CD4-positive, alpha-beta T cell treated with Interferon gamma for 1 hour (primary cell): ENCODE data around the gene KLHL29.

ENCODE experiments used
- DNase-seq: peaks from one replicate; pipeline ENCODE4 v3.0.0-alpha.2; 2020

The KLHL29 gene

GRCh38 chr2:23669413-23670244, 284.6 kb downstream of the KLHL29 start:
- DNase-seq = no peak

GRCh38 chr2:23670245-23670592, 285.2 kb downstream of the KLHL29 start:
- DNase-seq = no peak

DNA sequence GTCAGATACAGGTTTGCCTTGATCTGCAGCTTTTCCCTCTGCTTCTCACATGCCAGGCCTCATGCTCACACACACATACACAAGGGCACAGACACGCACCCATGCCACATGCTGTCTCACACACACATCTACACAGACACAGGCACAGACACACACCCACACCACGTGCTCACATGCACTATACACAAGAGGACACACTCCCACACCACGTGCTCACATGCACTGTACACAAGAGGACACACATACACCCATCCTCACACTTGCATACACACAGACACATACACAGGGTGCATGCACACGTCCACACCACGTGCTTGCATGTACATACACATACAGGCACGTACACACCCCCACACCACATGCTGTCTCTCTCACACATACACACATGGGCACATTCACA, 288.1 kb downstream of the KLHL29 start:
- no peak for DNase-seq

DNA sequence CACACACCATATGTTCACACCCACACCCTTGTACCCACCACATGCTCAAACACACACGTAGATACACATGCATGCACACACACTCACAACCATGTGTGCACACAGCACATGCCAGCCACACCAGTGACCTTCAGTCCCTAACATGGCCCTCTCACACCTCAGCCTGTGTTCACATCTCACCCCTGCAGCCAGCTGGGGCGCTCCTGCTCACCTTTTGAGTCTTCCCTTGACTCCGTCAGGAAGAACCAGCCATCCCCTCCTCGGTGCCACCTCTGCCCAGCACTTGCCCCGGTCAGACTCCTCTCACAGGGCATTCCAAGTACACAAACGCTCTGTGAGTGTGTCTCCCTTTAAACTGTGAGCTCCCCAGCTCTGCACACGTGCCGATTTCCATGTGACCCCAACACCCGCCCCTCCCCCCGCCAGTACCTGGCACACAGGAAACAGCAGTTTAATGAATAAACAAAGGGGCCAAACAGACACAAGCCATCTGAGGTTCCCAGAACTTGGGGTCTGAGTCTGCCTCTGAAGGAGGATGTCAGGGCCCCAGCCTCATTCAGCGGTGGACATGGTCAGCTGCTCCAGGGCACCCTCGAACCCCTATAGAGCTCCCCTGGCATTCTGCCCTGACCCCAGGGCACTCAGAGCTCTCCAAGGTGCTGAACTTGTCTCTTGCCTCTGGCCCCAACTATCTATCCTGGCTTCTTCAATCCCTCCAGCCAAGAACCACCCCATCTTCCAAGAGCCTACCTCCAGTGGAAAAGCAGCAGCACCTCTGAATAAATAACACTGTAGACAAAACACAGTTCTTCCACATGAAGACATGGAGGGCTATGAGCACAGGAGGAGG, 289.1 kb downstream of the KLHL29 start:
- no peak for DNase-seq

- no peak for DNase-seq
Measured at GRCh38 chr2:23675506-23675905, 290.5 kb downstream of the KLHL29 start.

DNA sequence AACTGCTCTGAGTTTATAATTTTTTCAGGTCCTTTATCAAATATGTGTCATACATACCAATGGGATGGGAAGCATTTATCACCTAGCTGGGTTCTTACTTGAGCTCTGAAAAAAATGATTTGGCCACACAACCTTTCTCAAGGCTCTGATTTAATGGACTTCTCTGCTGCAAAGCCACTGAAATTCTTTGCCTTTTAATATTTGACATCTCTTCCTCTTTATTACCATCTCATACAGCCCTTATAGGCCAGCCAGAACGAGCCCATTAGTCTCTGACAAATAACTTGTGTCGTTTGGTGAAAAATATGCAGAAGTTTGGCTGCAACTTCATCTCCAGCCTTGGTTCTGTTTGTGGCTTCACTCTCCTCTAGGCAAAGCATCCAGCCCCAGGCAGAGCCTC, 292.9 kb downstream of the KLHL29 start:
- DNase-seq = no peak

DNA sequence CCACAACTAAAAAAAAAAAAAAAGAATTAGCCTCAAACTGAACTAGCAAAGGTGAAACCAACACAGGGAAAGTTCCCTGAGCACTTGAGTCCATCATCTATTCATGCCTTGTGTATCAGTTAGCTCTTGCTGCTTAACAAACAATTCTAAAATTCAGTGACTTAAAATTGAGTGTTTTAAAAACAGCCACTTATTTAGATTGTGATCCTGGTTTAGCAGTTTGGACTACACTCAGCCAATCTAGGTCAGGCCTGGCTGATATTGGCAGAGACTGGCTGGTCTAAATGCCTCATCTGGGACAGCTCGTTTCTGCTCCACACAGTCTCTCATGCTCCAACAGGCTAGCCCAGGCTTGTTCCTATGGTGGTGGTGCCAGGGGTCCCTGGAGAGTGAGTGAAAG, 294.1 kb downstream of the KLHL29 start:
- no peak for DNase-seq

GRCh38 chr2:23680951-23681350, 296.0 kb downstream of the KLHL29 start:
- no peak for DNase-seq

GRCh38 chr2:23681356-23682140, 296.6 kb downstream of the KLHL29 start:
- no peak for DNase-seq

- DNase-seq = no peak
Measured at GRCh38 chr2:23682481-23682880, 297.5 kb downstream of the KLHL29 start.

DNA sequence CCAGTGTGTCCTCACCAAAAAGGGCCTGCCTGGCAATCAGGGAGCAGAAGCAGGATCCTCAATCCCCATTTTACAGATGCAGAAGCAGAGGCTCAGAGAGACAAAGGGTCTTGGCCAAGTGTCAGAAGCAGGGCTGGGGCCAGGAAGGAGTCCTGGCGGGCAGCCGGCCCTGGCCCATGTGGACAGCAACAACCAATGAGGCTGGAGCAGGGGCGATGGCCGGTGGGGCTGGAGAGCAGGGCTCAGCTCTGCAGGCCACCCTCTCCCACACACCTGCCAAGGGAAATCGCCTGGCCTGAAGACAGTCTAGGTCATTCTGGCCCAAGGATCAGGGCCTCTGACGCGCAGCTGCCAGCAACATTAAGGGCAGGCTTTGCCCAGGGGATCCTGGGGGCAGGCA, 298.0 kb downstream of the KLHL29 start:
- no peak for DNase-seq

- no peak for DNase-seq
Measured at GRCh38 chr2:23684395-23685176, 299.6 kb downstream of the KLHL29 start.

- DNase-seq = no peak
Measured at GRCh38 chr2:23685181-23685580, 300.2 kb downstream of the KLHL29 start.

DNA sequence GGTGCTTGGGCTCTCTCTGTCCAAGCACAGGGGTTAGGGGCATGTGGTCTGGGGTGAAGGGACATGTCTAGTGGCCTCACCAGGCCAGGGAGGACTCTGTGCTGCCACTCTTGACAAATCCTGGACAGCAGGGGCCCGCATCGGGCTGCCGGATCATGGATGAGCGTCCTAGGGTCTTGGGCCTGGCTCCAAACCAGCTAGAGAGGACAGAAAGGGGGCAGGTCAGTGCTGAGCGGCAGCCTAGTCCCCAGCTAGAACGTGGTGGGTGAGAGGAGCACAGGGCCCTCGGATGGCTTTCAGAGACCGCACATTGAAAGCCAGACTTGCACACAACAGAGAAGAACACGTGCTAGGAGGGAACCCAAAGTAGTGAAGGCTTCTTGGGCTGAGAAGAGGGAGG, 300.7 kb downstream of the KLHL29 start:
- DNase-seq = no peak

GRCh38 chr2:23686405-23687029, 301.5 kb downstream of the KLHL29 start:
- DNase-seq = no peak

- no peak for DNase-seq
Measured at GRCh38 chr2:23687214-23687613, 302.2 kb downstream of the KLHL29 start.

DNA sequence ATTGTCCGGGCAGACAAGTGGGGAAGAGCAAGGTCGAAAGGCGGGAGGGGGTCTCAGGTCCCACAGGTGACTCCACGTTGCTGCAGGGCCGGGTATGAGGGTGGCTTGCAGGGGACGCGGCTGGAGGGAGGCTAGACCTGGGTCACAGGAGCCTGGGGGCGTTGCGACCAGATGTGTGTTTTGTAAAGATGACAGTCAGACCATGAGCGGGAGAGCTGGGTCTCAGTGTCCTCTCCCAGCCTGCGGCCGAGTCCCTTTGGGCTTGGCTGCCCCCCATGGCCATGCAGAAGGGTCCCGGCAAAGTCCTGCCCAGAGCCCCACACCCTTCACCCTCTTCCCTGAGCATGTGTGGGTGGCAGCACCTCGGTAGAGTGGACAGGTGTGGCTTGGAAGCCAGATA, 302.7 kb downstream of the KLHL29 start:
- DNase-seq = no peak

DNA sequence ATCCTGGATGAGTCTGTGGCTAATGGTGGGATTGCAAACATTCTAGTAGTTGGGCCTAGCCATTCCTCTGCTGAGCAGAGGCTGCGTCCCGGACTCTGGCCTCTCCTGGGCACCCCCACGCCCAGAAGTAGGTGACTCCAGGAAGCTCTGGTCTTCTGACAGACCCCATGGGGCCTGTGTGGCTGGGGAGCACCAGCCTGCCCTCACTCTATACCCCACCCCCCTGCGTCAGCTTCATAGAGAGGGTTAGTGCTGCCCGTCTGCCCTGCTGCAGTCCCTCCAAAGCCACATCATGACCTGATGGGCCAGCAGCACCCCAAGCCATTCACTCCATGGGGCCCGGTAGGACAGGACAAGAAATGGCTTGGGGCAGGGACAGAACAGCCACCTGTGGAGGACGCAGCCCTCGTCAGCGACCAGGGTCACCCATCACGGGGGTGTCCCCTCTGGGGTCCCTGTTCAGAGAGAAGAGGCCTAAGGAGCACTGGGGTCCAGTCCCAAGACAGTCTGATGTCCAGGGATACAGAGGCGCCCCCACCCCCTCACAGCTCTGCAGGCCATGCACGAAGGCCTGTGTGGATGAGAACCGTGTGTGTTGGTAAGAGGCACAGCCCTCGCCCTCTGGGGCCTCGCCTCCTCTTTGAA, 303.6 kb downstream of the KLHL29 start:
- DNase-seq = no peak

DNA sequence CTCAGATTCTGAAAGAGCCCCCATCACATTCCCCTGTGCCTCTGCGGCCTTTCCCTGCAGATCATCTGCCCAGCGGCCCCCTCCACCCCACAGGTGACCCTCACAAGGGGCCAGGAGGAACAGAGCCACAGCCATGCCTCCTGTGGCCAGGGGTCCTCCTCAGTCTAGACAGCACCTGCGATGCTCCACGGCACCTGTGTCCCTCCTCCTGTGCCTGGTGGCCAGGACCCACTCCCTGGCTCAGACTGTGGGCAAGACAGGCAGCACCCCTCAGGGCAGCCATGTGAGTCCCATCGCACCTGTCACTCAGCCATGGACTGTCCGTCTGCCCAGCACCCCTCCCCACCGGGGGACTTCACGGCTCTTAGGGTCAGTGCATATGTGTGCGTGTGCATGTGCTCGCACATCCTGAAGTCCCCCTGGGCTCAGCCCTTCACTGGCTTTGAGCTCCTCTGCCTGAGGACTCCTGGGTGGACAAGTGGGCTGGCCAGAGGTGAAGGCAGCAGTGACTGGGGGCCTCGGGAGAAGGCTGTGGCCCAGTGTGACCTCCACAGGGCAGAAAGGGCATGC, 304.2 kb downstream of the KLHL29 start:
- no peak for DNase-seq

DNA sequence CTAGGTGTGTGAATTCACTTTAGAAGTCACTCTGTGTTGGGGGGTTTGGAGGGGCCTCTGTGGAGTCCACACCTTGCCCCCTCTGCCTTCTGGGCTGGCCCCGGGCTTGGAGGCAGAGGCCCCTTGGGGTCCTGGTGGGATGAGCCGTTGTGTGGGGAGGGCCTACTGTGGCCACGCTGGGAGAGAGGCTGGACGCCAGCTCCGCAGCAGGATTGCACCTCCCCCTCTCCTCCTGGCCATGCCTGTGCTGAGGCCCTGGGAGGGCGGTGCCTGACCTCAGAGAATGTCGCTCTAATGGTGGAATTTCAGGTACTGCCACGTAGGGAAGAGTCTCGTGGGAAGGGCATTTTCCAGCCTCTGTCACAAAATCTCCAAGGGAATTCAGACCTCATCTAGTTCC, 304.9 kb downstream of the KLHL29 start:
- DNase-seq = no peak

DNA sequence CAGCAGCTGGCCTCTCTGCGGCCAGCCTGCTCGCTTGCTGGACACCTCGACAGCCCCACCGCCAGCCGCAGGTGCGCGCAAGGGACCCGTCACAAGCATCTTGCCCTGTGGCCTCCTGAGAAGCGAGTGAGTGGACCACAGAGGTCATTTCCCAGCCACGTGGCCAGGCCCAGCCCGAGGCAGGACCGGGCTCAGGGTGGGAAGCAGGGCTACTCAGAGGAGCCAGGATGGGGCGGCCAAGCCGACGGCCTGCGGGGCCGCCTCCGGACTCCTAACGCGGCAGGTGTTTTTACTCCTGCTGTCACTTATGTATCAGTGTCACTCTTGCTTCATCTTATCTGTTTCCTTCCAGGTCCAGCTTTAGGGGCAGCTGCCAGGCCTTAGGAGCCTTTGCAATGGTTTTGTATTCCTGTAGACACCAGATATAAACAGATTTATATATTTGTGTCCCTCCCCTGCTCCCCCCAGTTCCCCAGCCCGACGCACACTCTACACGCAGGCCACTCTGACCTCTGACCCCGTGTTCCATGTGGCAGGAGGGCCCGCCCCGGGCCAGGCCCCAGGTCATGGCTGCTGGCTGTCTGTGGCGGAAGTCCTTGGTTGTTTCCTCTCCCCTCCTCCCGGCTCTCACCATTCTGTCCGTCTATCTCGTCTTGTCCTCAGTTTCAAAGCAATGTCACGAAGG, 305.6 kb downstream of the KLHL29 start:
- DNase-seq = no peak
